ENCODE results near the gene NUMA1.
A peak's percentile ranks its signal among the peaks of the same experiment; 100 is the strongest.

NUMA1 gene

DNA sequence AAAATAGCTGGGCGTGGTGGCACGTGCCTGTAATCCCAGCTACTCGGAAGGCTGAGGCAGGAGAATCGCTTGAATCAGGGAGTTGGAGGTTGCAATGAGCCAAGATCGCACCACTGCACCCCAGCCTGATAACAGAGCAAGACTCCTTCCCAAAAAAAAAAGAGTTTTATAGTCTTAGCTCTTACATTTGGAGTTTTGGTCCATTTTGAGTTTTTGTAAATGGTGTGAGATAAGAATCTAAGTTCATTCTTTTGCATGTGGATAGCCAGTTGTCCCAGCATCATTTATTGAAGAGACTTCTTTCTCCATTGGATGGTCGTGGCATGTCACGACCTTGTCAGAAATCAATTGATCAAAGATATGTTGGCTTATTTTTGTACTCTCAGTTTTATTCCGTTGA lies 116.9 kb downstream of the NUMA1 start:
- DNase-seq (ENCODE audit: low spot score), result no peak
- TF ChIP-seq, protein P1, sequence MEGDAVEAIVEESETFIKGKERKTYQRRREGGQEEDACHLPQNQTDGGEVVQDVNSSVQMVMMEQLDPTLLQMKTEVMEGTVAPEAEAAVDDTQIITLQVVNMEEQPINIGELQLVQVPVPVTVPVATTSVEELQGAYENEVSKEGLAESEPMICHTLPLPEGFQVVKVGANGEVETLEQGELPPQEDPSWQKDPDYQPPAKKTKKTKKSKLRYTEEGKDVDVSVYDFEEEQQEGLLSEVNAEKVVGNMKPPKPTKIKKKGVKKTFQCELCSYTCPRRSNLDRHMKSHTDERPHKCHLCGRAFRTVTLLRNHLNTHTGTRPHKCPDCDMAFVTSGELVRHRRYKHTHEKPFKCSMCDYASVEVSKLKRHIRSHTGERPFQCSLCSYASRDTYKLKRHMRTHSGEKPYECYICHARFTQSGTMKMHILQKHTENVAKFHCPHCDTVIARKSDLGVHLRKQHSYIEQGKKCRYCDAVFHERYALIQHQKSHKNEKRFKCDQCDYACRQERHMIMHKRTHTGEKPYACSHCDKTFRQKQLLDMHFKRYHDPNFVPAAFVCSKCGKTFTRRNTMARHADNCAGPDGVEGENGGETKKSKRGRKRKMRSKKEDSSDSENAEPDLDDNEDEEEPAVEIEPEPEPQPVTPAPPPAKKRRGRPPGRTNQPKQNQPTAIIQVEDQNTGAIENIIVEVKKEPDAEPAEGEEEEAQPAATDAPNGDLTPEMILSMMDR (IDR thresholded peaks at IDR 0.05; ENCODE audit: extremely low read depth, missing control alignments), result no peak

DNA sequence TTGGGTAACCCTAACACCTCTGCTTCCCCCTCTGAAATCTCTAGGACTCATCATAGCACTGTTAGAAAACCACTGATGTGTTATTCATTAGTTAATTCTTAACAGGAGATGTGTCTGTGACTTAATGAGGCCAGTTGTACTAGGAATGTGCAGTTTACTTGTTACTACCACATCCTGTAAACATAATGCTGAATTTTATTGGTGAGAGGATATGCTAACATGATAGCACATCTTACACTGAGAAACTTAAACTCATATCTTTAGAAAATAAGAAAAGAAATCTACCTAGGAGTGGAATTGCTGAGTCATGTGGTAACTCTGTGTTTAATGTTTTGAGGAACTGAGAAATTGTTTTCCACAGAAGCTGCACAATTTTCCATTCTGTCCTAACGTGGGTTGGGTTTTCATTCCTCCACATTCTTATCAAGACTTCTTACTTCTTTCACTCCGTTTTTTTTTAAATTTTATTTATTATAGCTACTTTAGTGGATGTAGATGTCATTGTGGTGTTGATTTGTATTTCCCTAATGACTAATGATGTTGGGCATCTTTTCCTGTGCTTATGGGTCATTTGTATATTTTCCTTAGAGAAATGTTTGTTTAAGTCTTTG lies 117.8 kb downstream of the NUMA1 start:
- TF ChIP-seq, protein P1 (IDR thresholded peaks at IDR 0.05; ENCODE audit: extremely low read depth, missing control alignments), result no peak

DNA sequence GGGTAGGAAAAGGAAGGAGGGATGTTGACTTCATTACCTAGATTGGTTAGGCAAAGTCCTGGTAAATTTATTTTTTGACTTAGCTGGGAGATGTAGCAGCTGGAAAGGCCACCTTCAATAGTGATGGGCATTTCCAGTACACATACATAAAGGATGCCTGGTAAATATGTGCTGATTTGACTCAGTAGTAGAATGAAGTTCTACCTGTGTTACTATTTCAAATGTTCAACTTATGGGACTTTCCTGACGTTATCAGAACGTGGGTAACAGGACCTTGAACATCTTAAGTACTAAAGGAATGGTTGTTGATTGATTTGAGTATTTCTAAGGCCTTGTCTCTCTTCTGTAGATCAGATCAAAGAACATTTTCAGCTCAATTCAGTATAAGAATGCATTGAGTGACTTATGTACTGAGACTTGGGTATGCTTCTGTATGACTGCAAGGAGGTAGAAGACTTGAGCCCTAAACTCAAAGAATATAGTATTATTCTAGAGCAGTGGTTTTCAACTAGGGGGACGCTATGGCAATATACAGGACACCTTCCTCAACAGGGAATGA lies 124.4 kb downstream of the NUMA1 start:
- DNase-seq (ENCODE audit: low spot score), result no peak

More for the DNA sequence above, 117.8 kb downstream of the NUMA1 start:
- DNase-seq (ENCODE audit: low spot score), result peak; percentile 37

More for the DNA sequence above, 124.4 kb downstream of the NUMA1 start:
- TF ChIP-seq, protein P1 (IDR thresholded peaks at IDR 0.05; ENCODE audit: extremely low read depth, missing control alignments), result no peak
